GM21619 (cell line): ENCODE results near the gene FAM3C.
"Not testable (repeated sequence)": the region's sequence is repeated elsewhere in the genome, so short reads cannot be mapped to it uniquely, and the experiment has no call there.

Experiments used
- ATAC-seq: cut with Tn5 transposase; IDR thresholded peaks from one replicate; pipeline ENCODE4 v1.9.1; 2021; ENCODE audit not compliant: unreplicated experiment

The FAM3C gene

GRCh38 chr7:121395961-121396757 is at the start of gene FAM3C:
Gene FAM3C, minus strand, starts transcription at chr7:121396308. Its CDS starts 13,339 bp downstream, at chr7:121382969.
- ATAC-seq: peak; percentile 72

GRCh38 chr7:121442845-121443244 is 46.7 kb upstream of the FAM3C start:
- ATAC-seq: no peak

GRCh38 chr7:121440857-121441503 is 44.9 kb upstream of the FAM3C start:
- no peak for ATAC-seq

GRCh38 chr7:121438043-121438955 is 42.2 kb upstream of the FAM3C start:
- ATAC-seq: peak; percentile 47

GRCh38 chr7:121437470-121437869 is 41.4 kb upstream of the FAM3C start:
- ATAC-seq: no peak

- no peak for ATAC-seq
Observed at GRCh38 chr7:121436688-121437087, 40.6 kb upstream of the FAM3C start.

- no peak for ATAC-seq
Observed at GRCh38 chr7:121436136-121436535, 40.0 kb upstream of the FAM3C start.

GRCh38 chr7:121433775-121434174 is 37.7 kb upstream of the FAM3C start:
- peak; percentile 52 for ATAC-seq

- ATAC-seq: peak; percentile 69
Observed at GRCh38 chr7:121432486-121432885, 36.4 kb upstream of the FAM3C start.

- no peak for ATAC-seq
Observed at GRCh38 chr7:121431996-121432395, 35.9 kb upstream of the FAM3C start.

GRCh38 chr7:121431389-121431995 is 35.4 kb upstream of the FAM3C start:
- no peak for ATAC-seq

GRCh38 chr7:121430558-121430957 is 34.5 kb upstream of the FAM3C start:
- no peak for ATAC-seq

- ATAC-seq: no peak
Observed at GRCh38 chr7:121429798-121430197, 33.7 kb upstream of the FAM3C start.

GRCh38 chr7:121428855-121429489 is 32.9 kb upstream of the FAM3C start:
- no peak for ATAC-seq

GRCh38 chr7:121421743-121422142 is 25.6 kb upstream of the FAM3C start:
- ATAC-seq: not testable (repeated sequence)

GRCh38 chr7:121420976-121421375 is 24.9 kb upstream of the FAM3C start:
- no peak for ATAC-seq

GRCh38 chr7:121419201-121420148 is 23.4 kb upstream of the FAM3C start:
- ATAC-seq: no peak

- no peak for ATAC-seq
Observed at GRCh38 chr7:121416533-121416932, 20.4 kb upstream of the FAM3C start.

GRCh38 chr7:121414436-121414835 is 18.3 kb upstream of the FAM3C start:
- ATAC-seq: no peak
